GM12892 (cell line): Measurements from ENCODE around the gene FUOM.

Experiments used
- POLR2A ChIP-seq: IDR thresholded peaks from 2 replicates; pipeline ENCODE4 v1.6.1; 2011; ENCODE audit warnings: low read depth, low read length, control low read depth
- POLR2AphosphoS5 ChIP-seq: IDR thresholded peaks from 2 replicates; pipeline ENCODE4 v1.6.1; 2011; ENCODE audit warnings: low read depth, low read length, control low read depth

DNA sequence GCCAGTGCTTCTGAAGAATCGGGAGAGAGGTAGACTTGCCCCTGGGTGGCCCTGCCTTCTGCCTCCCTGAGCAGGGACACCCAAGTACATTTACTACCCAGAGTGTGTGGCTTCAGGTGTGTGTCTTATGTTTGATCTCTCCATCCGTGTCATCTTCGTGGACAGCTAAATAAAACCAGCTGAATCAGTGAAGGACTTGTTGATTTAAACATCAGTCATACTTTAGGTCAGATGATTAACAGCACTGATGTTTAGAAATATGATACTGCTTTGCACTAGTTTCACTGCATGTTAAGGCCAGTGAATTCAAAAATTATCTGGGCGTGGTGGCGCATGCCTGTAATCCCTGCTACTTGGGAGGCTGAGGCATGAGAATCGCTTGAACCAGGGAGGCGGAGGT, 40.1 kb upstream of the FUOM start:
- no peak for TF ChIP-seq POLR2AphosphoS5
- TF ChIP-seq POLR2A = no peak
